Progenitor cell of endocrine pancreas (in vitro differentiated cells): ENCODE measurements around the gene PCGF1. TPM values are rescaled to one million over a fixed set of nuclear protein-coding genes. Genes with fewer than 3 reads are reported as not detected.

Source experiments
- DNase-seq: peaks from one replicate; pipeline ENCODE4 v3.0.0; 2021; ENCODE audit warnings: low spot score; ENCODE audit not compliant: unreplicated experiment
- H3K27ac Mint-ChIP-seq: 2 replicates; pipeline ENCODE4 v1.8.0; 2021; ENCODE audit warnings: mild to moderate bottlenecking, moderate library complexity, mixed read lengths
- H3K27me3 Mint-ChIP-seq: 2 replicates; pipeline ENCODE4 v1.8.0; 2021; ENCODE audit warnings: mixed read lengths
- H3K36me3 Mint-ChIP-seq: 2 replicates; pipeline ENCODE4 v1.8.0; 2022; ENCODE audit warnings: mixed read lengths; ENCODE audit not compliant: insufficient read depth
- H3K4me1 Mint-ChIP-seq: 2 replicates; pipeline ENCODE4 v1.8.0; 2021; ENCODE audit warnings: low read depth, mixed read lengths
- H3K4me3 Mint-ChIP-seq: 2 replicates; pipeline ENCODE4 v1.8.0; 2021; ENCODE audit warnings: low read depth, mild to moderate bottlenecking, moderate library complexity, mixed read lengths
- H3K9me3 Mint-ChIP-seq: 2 replicates; pipeline ENCODE4 v1.8.0; 2021; ENCODE audit warnings: low read depth, mixed read lengths
- CTCF ChIP-seq: fragments of 200-600 bp; sonication (generic); IDR thresholded peaks from one replicate; pipeline ENCODE4 v1.5.0; 2021; ENCODE audit warnings: antibody characterized with exemption, mild to moderate bottlenecking; ENCODE audit not compliant: unreplicated experiment
- total RNA-seq: library from RNA; stranded (reverse); gene quantifications from 2 replicates; pipeline ENCODE4 v1.2.1, GENCODE V29; 2021

Gene PCGF1
- total RNA-seq, 1 donor from 2014 or later = 24.4 TPM

GRCh38 chr2:74495440-74495839, 12.1 kb downstream of the PCGF1 start:
- peaks cover 25% of the 10 kb centered on the region for H3K27me3 Mint-ChIP-seq
- DNase-seq = no peak
- no peak overlapping the region for H3K4me3 Mint-ChIP-seq
- no peak for TF ChIP-seq CTCF
- peaks cover 13% of the 10 kb centered on the region for H3K4me1 Mint-ChIP-seq
- no peak overlapping the region for H3K27ac Mint-ChIP-seq
- peaks cover 16% of the 10 kb centered on the region for H3K36me3 Mint-ChIP-seq
- H3K9me3 Mint-ChIP-seq = no peaks in the 10 kb centered on the region

GRCh38 chr2:74493546-74493945, 13.9 kb downstream of the PCGF1 start:
- no peak for TF ChIP-seq CTCF
- Mint-ChIP-seq H3K27ac (no peak overlapping the region), H3K9me3 (no peaks in the 10 kb centered on the region), H3K4me1 (peaks cover 9% of the 10 kb centered on the region), H3K36me3 (peaks cover 18% of the 10 kb centered on the region), H3K4me3 (no peak overlapping the region), H3K27me3 (peaks cover 13% of the 10 kb centered on the region)
- no peak for DNase-seq

- H3K36me3 Mint-ChIP-seq = peaks cover 18% of the 10 kb centered on the region
- H3K4me1 Mint-ChIP-seq = peaks cover 4% of the 10 kb centered on the region
- DNase-seq = no peak
- H3K4me3 Mint-ChIP-seq = no peak overlapping the region
- no peaks in the 10 kb centered on the region for H3K9me3 Mint-ChIP-seq
- peaks cover 6% of the 10 kb centered on the region for H3K27me3 Mint-ChIP-seq
- TF ChIP-seq CTCF = no peak
- H3K27ac Mint-ChIP-seq = no peak overlapping the region
These were observed 15.6 kb downstream of the PCGF1 start for GRCh38 chr2:74491648-74492544.

- H3K27ac Mint-ChIP-seq = no peak overlapping the region
- no peak for DNase-seq
- no peak for TF ChIP-seq CTCF
- H3K4me1 Mint-ChIP-seq = peaks cover 6% of the 10 kb centered on the region
- no peaks in the 10 kb centered on the region for H3K9me3 Mint-ChIP-seq
- H3K36me3 Mint-ChIP-seq = peaks cover 18% of the 10 kb centered on the region
- H3K4me3 Mint-ChIP-seq = no peak overlapping the region
- H3K27me3 Mint-ChIP-seq = no peaks in the 10 kb centered on the region
These were observed 17.6 kb downstream of the PCGF1 start for GRCh38 chr2:74489906-74490305.

- Mint-ChIP-seq H3K27ac (peak overlapping the region; percentile 11), H3K36me3 (peaks cover 14% of the 10 kb centered on the region), H3K4me1 (peaks cover 6% of the 10 kb centered on the region), H3K9me3 (no peaks in the 10 kb centered on the region), H3K27me3 (no peaks in the 10 kb centered on the region), H3K4me3 (no peak overlapping the region)
- peak; percentile 22 for TF ChIP-seq CTCF
- no peak for DNase-seq
These were observed 18.6 kb downstream of the PCGF1 start for GRCh38 chr2:74488643-74489481.
